GM21360 (cell line): Measurements from ENCODE around the gene TRMT112.
"Not testable (repeated sequence)": the region's sequence is repeated elsewhere in the genome, so short reads cannot be mapped to it uniquely, and the experiment has no call there.

ENCODE experiments used
- ATAC-seq: cut with Tn5 transposase; IDR thresholded peaks from one replicate; pipeline ENCODE4 v1.9.1; 2021; ENCODE audit warnings: mild to moderate bottlenecking, moderate library complexity; ENCODE audit not compliant: unreplicated experiment

Gene TRMT112

GRCh38 chr11:64313491-64314145 lies 3.7 kb downstream of the TRMT112 start:
- no peak for ATAC-seq

DNA sequence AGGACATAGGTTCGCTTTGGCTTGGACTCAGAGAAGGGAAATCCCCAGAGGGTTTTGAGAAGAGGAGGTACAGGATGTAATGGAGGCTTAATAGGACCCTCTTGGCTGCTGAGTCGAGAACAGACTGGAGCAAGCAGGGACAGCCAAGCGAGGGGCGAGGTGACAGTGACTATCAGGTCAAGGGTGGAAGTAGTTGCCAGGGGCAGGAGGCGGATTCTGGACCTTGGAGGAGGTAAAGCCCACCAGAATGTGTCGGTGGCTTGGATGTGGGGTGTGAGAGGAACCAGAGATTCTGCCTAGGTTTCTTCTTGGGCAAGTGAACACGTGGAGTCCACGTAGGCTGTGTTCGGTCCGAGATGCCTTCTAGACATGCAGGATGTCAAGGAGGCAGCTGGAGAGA lies 4.4 kb downstream of the TRMT112 start:
- ATAC-seq, result no peak

DNA sequence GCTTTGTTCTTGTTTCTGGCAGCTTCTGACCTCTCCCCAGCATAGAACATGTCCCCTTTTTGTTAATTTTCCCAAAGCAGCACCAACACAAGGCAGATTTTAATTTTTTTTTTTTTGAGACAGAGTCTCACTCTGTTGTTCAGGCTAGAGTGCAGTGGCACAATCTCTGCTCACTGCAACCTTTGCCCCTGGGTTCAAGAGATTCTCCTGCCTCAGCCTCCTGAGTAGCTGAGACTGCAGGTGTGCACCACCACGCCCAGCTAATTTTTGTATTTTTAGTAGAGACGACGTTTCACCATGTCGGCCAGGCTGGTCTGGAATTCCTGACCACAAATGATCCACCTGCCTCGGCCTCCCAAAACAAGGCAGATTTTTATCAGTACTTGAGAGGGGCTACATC lies 9.6 kb downstream of the TRMT112 start:
- ATAC-seq, result not testable (repeated sequence)

GRCh38 chr11:64306876-64307622 lies 10.3 kb downstream of the TRMT112 start:
- ATAC-seq, result no peak

GRCh38 chr11:64306563-64306875 lies 10.8 kb downstream of the TRMT112 start:
- ATAC-seq, result no peak

GRCh38 chr11:64305691-64306562 lies 11.4 kb downstream of the TRMT112 start:
- ATAC-seq, result peak; percentile 19

- ATAC-seq, result peak; percentile 61
Observed at GRCh38 chr11:64305075-64305690, 12.2 kb downstream of the TRMT112 start, which contains the start of gene ESRRA. ESRRA (plus strand) TSS chr11:64305524; CDS start chr11:64307180, 1,656 bp downstream.

GRCh38 chr11:64304316-64305072 lies 12.9 kb downstream of the TRMT112 start:
- peak; percentile 14 for ATAC-seq

- no peak for ATAC-seq
Observed at GRCh38 chr11:64304032-64304315, 13.4 kb downstream of the TRMT112 start.

GRCh38 chr11:64303109-64304031 lies 14.0 kb downstream of the TRMT112 start:
- no peak for ATAC-seq

- no peak for ATAC-seq
Observed at GRCh38 chr11:64299847-64300648, 17.3 kb downstream of the TRMT112 start, which contains the start of gene CATSPERZ. CATSPERZ (plus strand) TSS chr11:64300358; CDS start chr11:64300411, 53 bp downstream.

DNA sequence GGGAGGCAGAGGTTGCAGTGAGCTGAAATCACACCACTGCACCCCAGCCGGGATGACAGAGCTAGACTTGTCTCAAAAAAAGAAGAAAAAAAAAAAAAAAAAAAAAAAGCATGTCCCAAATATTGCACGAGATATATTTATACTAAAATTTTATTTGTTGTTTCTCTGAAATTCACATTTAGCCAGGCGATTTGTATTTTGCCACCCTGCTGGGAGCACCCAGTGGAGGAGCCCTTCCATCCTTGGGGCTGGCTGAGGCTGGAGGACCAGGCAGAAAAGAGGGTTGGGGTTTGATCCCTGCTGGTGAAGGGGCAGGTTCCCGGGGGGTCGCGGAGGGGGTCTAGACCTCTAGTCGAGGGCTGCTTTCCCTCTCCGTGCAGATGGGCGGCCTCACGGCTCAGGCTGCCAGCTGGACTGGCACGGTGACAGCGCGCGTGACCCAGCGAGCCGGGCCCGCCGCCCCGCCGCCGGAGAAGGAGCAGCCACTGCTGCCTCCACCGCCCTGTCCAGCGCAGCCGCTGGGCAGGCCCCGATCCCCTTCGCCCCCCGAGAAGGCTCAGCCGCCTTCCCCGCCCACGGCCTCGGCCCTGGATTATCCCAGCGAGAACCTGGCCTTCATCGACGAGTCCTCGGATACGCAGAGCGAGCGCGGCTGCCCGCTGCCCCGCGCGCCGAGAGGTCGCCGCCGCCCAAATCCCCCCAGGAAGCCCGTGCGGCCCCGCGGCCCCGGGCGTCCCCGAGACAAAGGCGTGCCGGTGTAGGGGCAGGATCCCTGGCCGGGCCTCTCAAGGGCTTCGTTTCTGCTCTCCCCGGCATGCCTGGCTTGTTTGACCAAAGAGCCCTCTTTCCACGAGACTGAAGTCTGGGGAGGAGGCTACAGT lies 18.2 kb downstream of the TRMT112 start:
- ATAC-seq, result no peak

GRCh38 chr11:64297699-64298358 lies 19.5 kb downstream of the TRMT112 start:
- ATAC-seq, result no peak

GRCh38 chr11:64296830-64297698 lies 20.3 kb downstream of the TRMT112 start:
- ATAC-seq, result no peak

DNA sequence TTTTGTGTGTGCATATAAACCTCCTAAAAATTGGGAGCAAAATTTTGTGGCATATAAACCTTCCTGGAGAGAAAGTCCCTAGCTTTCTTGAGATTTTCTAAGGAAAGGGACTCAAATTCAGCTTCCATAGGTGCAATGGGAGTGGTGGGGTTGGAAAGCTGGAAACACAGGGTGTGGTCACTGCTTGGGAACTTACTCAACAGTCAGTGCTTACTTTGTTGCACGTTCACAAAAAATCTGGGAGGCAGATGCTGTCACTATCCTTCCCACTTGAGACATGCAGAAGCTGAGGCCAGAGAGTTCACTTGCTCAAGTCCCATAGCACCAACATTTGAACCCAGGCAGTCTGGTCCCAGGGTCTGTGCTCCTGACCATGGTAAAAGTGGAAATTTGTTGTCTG lies 21.1 kb downstream of the TRMT112 start:
- no peak for ATAC-seq

- ATAC-seq, result no peak
Observed at GRCh38 chr11:64295760-64296159, 21.6 kb downstream of the TRMT112 start.
